H1 (cell line): ENCODE data around the gene DCTD. TPM values are rescaled to one million over a fixed set of nuclear protein-coding genes. Genes with fewer than 3 reads are reported as not detected.

Experiments
- CTCF ChIA-PET: fragments of 300-600 bp; sonication (Branson Sonifier 250); formaldehyde crosslinking; loops from one replicate; lab custom pipeline; 2021; ENCODE audit not compliant: partially characterized antibody; lab: Charles Lee
- POLR2A ChIA-PET: fragments of 300-600 bp; sonication (Branson Sonifier 250); formaldehyde crosslinking; loops from one replicate; lab custom pipeline; 2021; ENCODE audit warnings: inconsistent platforms; ENCODE audit not compliant: partially characterized antibody; lab: Charles Lee
- DNase-seq, 2 experiments: peaks; one replicate each; pipeline versions ENCODE4 v3.0.0 to v3.0.0-alpha.2; 2010 to 2022; ENCODE audit warnings: low spot score in 2 of 2, low read depth in 1 of 2, mixed read lengths in 1 of 2
- FAIRE-seq: peaks from 2 replicates; lab custom pipeline; 2011; peaks lifted over from hg19 to GRCh38; lab: Jason Lieb, UNC
- H2AFZ ChIP-seq: 2 replicates; pipeline ENCODE4 v1.8.1; 2012; ENCODE audit warnings: low read length, inconsistent platforms
- H2AK5ac ChIP-seq: 2 replicates; pipeline ENCODE4 v1.6.1; 2013; ENCODE audit warnings: low read depth, low read length
- H2BK120ac ChIP-seq: replicated peaks from 2 replicates; pipeline ENCODE3; 2013; ENCODE audit warnings: low read depth, low read length, inconsistent platforms
- H2BK12ac ChIP-seq: 2 replicates; pipeline ENCODE4 v1.6.1; 2013; ENCODE audit warnings: low read depth, low read length
- H2BK15ac ChIP-seq: 2 replicates; pipeline ENCODE4 v1.6.1; 2013; ENCODE audit warnings: low read length
- H2BK20ac ChIP-seq: 2 replicates; pipeline ENCODE4 v1.6.1; 2013; ENCODE audit warnings: low read length
- H2BK5ac ChIP-seq: 2 replicates; pipeline ENCODE4 v1.6.1; 2013; ENCODE audit warnings: low read depth, low read length
- H3K14ac ChIP-seq: 2 replicates; pipeline ENCODE4 v1.6.1; 2013; ENCODE audit warnings: inconsistent platforms; ENCODE audit not compliant: insufficient read length
- H3K18ac ChIP-seq: 2 replicates; pipeline ENCODE4 v1.6.1; 2013; ENCODE audit warnings: low read length; ENCODE audit errors: extremely low read depth
- H3K23ac ChIP-seq: 2 replicates; pipeline ENCODE4 v1.6.1; 2013; ENCODE audit warnings: inconsistent platforms; ENCODE audit not compliant: insufficient read length
- H3K23me2 ChIP-seq: 2 replicates; pipeline ENCODE4 v1.6.1; 2013; ENCODE audit warnings: low read depth, low read length
- H3K27ac ChIP-seq: 2 replicates; pipeline ENCODE4 v1.6.1; 2011; ENCODE audit warnings: low read depth, low read length, inconsistent platforms
- H3K27me3 ChIP-seq, 4 experiments: replicated peaks in 1 of 4; 1 replicate in 1 of 4; 2 replicates in 3 of 4; pipeline versions ENCODE4 v1.6.1 to v1.8.1; 2011 to 2013; ENCODE audit warnings: low read length in 3 of 4, mild to moderate bottlenecking in 3 of 4, inconsistent platforms in 2 of 4, mixed read lengths in 2 of 4, moderate library complexity in 1 of 4; ENCODE audit not compliant: control insufficient read depth in 3 of 4, insufficient read depth in 3 of 4; ENCODE audit errors: extremely low read depth in 1 of 4
- H3K36me3 ChIP-seq, 4 experiments: 2 replicates each; pipeline versions ENCODE4 v1.6.1 to v1.8.1; 2011 to 2013; ENCODE audit warnings: mild to moderate bottlenecking in 4 of 4, low read length in 3 of 4, moderate library complexity in 2 of 4, control low read depth in 1 of 4, inconsistent platforms in 1 of 4; ENCODE audit not compliant: insufficient read depth in 4 of 4, control insufficient read depth in 2 of 4
- H3K4ac ChIP-seq: replicated peaks from 2 replicates; pipeline ENCODE3; 2013; ENCODE audit warnings: low read length, low read depth, mixed read lengths, inconsistent platforms; ENCODE audit not compliant: insufficient read length
- H3K4me1 ChIP-seq, 4 experiments: replicated peaks in 1 of 4; 1 replicate in 1 of 4; 2 replicates in 3 of 4; pipeline versions ENCODE4 v1.6.1 to v1.8.1; 2011 to 2013; ENCODE audit warnings: low read length in 3 of 4, inconsistent platforms in 2 of 4, mixed read lengths in 1 of 4; ENCODE audit not compliant: insufficient read depth in 4 of 4, control insufficient read depth in 3 of 4
- H3K4me2 ChIP-seq, 2 experiments: 2 replicates each; pipeline versions ENCODE4 v1.6.1 to v1.8.1; 2011 to 2013; ENCODE audit warnings: low read depth in 2 of 2, low read length in 2 of 2, control low read depth in 1 of 2, inconsistent platforms in 1 of 2, mild to moderate bottlenecking in 1 of 2; ENCODE audit not compliant: insufficient read depth in 1 of 2
- H3K4me3 ChIP-seq, 4 experiments: fragments of 200-600, 300-600 bp in 1 of 4; sonication (generic), shearing (Covaris generic), sonication (Bioruptor Twin) in 1 of 4; 2 replicates each; pipeline versions ENCODE4 v1.5.1 to v1.8.1; 2011 to 2016; ENCODE audit warnings: low read length in 4 of 4, low read depth in 3 of 4, control low read depth in 2 of 4, inconsistent platforms in 2 of 4, mild to moderate bottlenecking in 2 of 4, mixed read lengths in 1 of 4, moderate library complexity in 1 of 4; ENCODE audit not compliant: insufficient read depth in 2 of 4; ENCODE audit errors: extremely low read depth in 1 of 4
- H3K56ac ChIP-seq: replicated peaks from 2 replicates; pipeline ENCODE3; 2013; ENCODE audit warnings: low read depth, mild to moderate bottlenecking, mixed read lengths, low read length, inconsistent platforms; ENCODE audit not compliant: insufficient read length
- H3K79me1 ChIP-seq: 2 replicates; pipeline ENCODE4 v1.6.1; 2013; ENCODE audit warnings: low read depth, low read length, control low read depth
- H3K79me2 ChIP-seq, 2 experiments: 2 replicates each; pipeline versions ENCODE4 v1.6.1 to v1.8.1; 2012 to 2013; ENCODE audit warnings: low read length in 2 of 2, mild to moderate bottlenecking in 2 of 2, inconsistent platforms in 1 of 2; ENCODE audit not compliant: insufficient read depth in 2 of 2, control insufficient read depth in 1 of 2
- H3K9ac ChIP-seq, 4 experiments: replicated peaks in 1 of 4; 1 replicate in 1 of 4; 2 replicates in 3 of 4; pipeline versions ENCODE4 v1.6.1 to v1.8.1; 2011 to 2013; ENCODE audit warnings: low read depth in 3 of 4, low read length in 3 of 4, control low read depth in 2 of 4, mild to moderate bottlenecking in 2 of 4, moderate library complexity in 2 of 4, inconsistent platforms in 1 of 4; ENCODE audit errors: extremely low read depth in 1 of 4
- H3K9me3 ChIP-seq, 2 experiments: 2 replicates each; pipeline versions ENCODE4 v1.6.1 to v1.8.1; 2012 to 2013; ENCODE audit warnings: mild to moderate bottlenecking in 2 of 2, moderate library complexity in 2 of 2, control low read depth in 1 of 2, inconsistent platforms in 1 of 2, low read depth in 1 of 2, low read length in 1 of 2, mixed read lengths in 1 of 2; ENCODE audit not compliant: insufficient read depth in 2 of 2
- H4K20me1 ChIP-seq, 2 experiments: replicated peaks in 1 of 2; 2 replicates each; pipeline versions ENCODE3 to v1.8.1; 2011 to 2013; ENCODE audit warnings: inconsistent platforms in 2 of 2, low read length in 2 of 2, mild to moderate bottlenecking in 1 of 2; ENCODE audit not compliant: insufficient read depth in 2 of 2, control insufficient read depth in 1 of 2
- H4K5ac ChIP-seq: 2 replicates; pipeline ENCODE4 v1.6.1; 2013; ENCODE audit warnings: low read length, low read depth, mixed read lengths, inconsistent platforms; ENCODE audit not compliant: insufficient read length
- H4K8ac ChIP-seq: 2 replicates; pipeline ENCODE4 v1.8.0; 2013; ENCODE audit warnings: mild to moderate bottlenecking, moderate library complexity, low read length, inconsistent platforms; ENCODE audit not compliant: insufficient read depth; ENCODE audit errors: extremely low read depth
- H4K91ac ChIP-seq: replicated peaks from 2 replicates; pipeline ENCODE3; 2013; ENCODE audit warnings: low read length, mixed read lengths, inconsistent platforms; ENCODE audit not compliant: insufficient read length
- JUN ChIP-seq: IDR thresholded peaks from 2 replicates; pipeline ENCODE4 v1.6.1; 2011; ENCODE audit warnings: low read depth, mild to moderate bottlenecking, improper control_type of control experiment, low read length
- KDM5A ChIP-seq: fragments of 200-600 bp; IDR thresholded peaks from 2 replicates; pipeline ENCODE4 v1.7.1; 2012; ENCODE audit warnings: mild to moderate bottlenecking, low read length, inconsistent platforms, mixed read lengths
- RNF2 ChIP-seq: fragments of 200-900, 300-1000 bp; sonication (generic); IDR thresholded peaks from 2 replicates; pipeline ENCODE4 v1.7.1; 2016; ENCODE audit warnings: borderline replicate concordance, low read depth, mild to moderate bottlenecking, antibody characterized with exemption, low read length; ENCODE audit not compliant: poor library complexity, severe bottlenecking; ENCODE audit errors: missing control alignments
- WGBS, 2 experiments: shearing (Covaris generic) in 1 of 2; methylation state at CpG; one replicate each; pipeline versions ENCODE4 v1.1.6 to v1.1.7; 2013 to 2015; ENCODE audit warnings: low lambda C conversion rate in 2 of 2, mixed read lengths in 2 of 2, inconsistent platforms in 1 of 2, low coverage in 1 of 2, missing lambda C conversion rate in 1 of 2; ENCODE audit not compliant: insufficient replicate concordance in 2 of 2, insufficient coverage in 1 of 2, insufficient read length in 1 of 2; ENCODE audit errors: extremely low coverage in 1 of 2, missing lambda C conversion rate in 1 of 2; 5-methylcytosine and 5-hydroxymethylcytosine counted together
- polyA plus RNA-seq, 7 experiments: library from polyadenylated mRNA; depleted of rRNA in 3 of 7; stranded (reverse) in 5 of 7; unstranded in 2 of 7; fragments of >200 nt in 5 of 7; fragments of 200-250 nt in 2 of 7; gene quantifications; 1 replicate in 5 of 7; 2 replicates in 1 of 7; 4 replicates in 1 of 7; pipeline versions ENCODE4 v1.2.1 to v1.2.3, GENCODE V29; 2011 to 2013; ENCODE audit warnings: missing spikeins in 2 of 7, mixed read lengths in 2 of 7
- total RNA-seq: library from RNA; stranded (reverse); fragmentation: NEBNext Ultra II Directional; extraction: Animal tissue kit (Norgen Biotek cat#: 25700); gene quantifications from 2 replicates; pipeline ENCODE4 v1.2.1, GENCODE V29; 2021

The DCTD gene
- total and polyA plus RNA-seq, 2 of the 8 experiments (the other 6 are each of a cell fraction or from before 2014, with no cell fraction given): 60.2 to 69.5 TPM

- no peak overlapping the region for H3K14ac ChIP-seq
- no peak for DNase-seq
- no peak overlapping the region for H2BK5ac ChIP-seq
- no peak overlapping the region for H2BK15ac ChIP-seq
- H3K9me3 ChIP-seq: no peaks in the 10 kb centered on the region
- no peak overlapping the region for H4K8ac ChIP-seq
- H3K27ac ChIP-seq: no peak overlapping the region
- ChIA-PET CTCF (interaction anchor here (0.5 to 6.7 kb wide), 13 partner anchors 9 to 1986 kb away, joined by 3 to 74 read pairs (median 3); no protein-coding TSS in a partner anchor), POLR2A (no interaction called here)
- H3K23ac ChIP-seq: no peak overlapping the region
- H3K9ac ChIP-seq: no peak overlapping the region
- no peak overlapping the region for H3K4me3 ChIP-seq
- peaks cover 0 to 3% (median 0%) of the 10 kb centered on the region in 4 experiments; a peak in 1 of 7 replicates for H3K4me1 ChIP-seq
- H2BK120ac ChIP-seq: no peak overlapping the region
- no peak for FAIRE-seq
- no peak overlapping the region for H2AK5ac ChIP-seq
- no peak overlapping the region for H3K18ac ChIP-seq
- no peaks in the 10 kb centered on the region for H3K79me1 ChIP-seq
- no peak overlapping the region for H3K4ac ChIP-seq
- no peak overlapping the region for H3K56ac ChIP-seq
- no peaks in the 10 kb centered on the region for H3K79me2 ChIP-seq
- H3K4me2 ChIP-seq: no peak overlapping the region
- H4K91ac ChIP-seq: no peak overlapping the region
- H2AFZ ChIP-seq: no peak overlapping the region
- no peaks in the 10 kb centered on the region for H3K27me3 ChIP-seq
- no peaks in the 10 kb centered on the region for H3K23me2 ChIP-seq
- H4K20me1 ChIP-seq: no peaks in the 10 kb centered on the region
- WGBS, 2 experiments: 86% methylated on average over 3 of the region's 3 CpGs; no CpG with 5 or more reads in 1 of the 2 experiments
- H2BK12ac ChIP-seq: no peak overlapping the region
- TF ChIP-seq RNF2: no peak
- no peak for TF ChIP-seq JUN
- no peak for TF ChIP-seq KDM5A
- no peaks in the 10 kb centered on the region for H3K36me3 ChIP-seq
- H2BK20ac ChIP-seq: no peak overlapping the region
- no peak overlapping the region for H4K5ac ChIP-seq
Observed at GRCh38 chr4:182929296-182929695, 12.1 kb upstream of the DCTD start.
